Trophoblast cell (in vitro differentiated cells and primary cell): ENCODE measurements around the gene PPL.
"Not testable (repeated sequence)": the region's sequence is repeated elsewhere in the genome, so short reads cannot be mapped to it uniquely, and the experiment has no call there.

Source experiments
- DNase-seq, 2 donors: peaks; one replicate each; pipeline ENCODE4 v3.0.0-alpha.2; 2016
- H2AFZ ChIP-seq: 2 replicates; pipeline ENCODE4 v1.6.1; 2013; ENCODE audit warnings: low read length, moderate library complexity, mild to moderate bottlenecking; ENCODE audit not compliant: insufficient read depth, poor library complexity
- H2AK5ac ChIP-seq: 2 replicates; pipeline ENCODE4 v1.6.1; 2013; ENCODE audit warnings: mild to moderate bottlenecking, low read length
- H2BK120ac ChIP-seq: 2 replicates; pipeline ENCODE4 v1.6.1; 2013; ENCODE audit warnings: low read length, mild to moderate bottlenecking, moderate library complexity; ENCODE audit not compliant: insufficient read depth, poor library complexity
- H2BK12ac ChIP-seq: 2 replicates; pipeline ENCODE4 v1.6.1; 2013; ENCODE audit warnings: mild to moderate bottlenecking, low read length, moderate library complexity
- H2BK5ac ChIP-seq: 2 replicates; pipeline ENCODE4 v1.6.1; 2013; ENCODE audit warnings: low read length, low read depth, moderate library complexity, mild to moderate bottlenecking; ENCODE audit not compliant: poor library complexity
- H3K14ac ChIP-seq: 2 replicates; pipeline ENCODE4 v1.6.1; 2013; ENCODE audit warnings: mild to moderate bottlenecking, low read length
- H3K18ac ChIP-seq: 2 replicates; pipeline ENCODE4 v1.6.1; 2013; ENCODE audit warnings: mild to moderate bottlenecking, low read length
- H3K23ac ChIP-seq: 2 replicates; pipeline ENCODE4 v1.6.1; 2013; ENCODE audit warnings: low read length
- H3K27ac ChIP-seq: 2 replicates; pipeline ENCODE4 v1.5.1; 2013; ENCODE audit warnings: low read depth, mild to moderate bottlenecking, inconsistent platforms, low read length, moderate library complexity
- H3K27me3 ChIP-seq: 2 replicates; pipeline ENCODE4 v1.6.1; 2013; ENCODE audit warnings: inconsistent platforms, mild to moderate bottlenecking, low read length, moderate library complexity; ENCODE audit not compliant: insufficient read depth
- H3K36me3 ChIP-seq, 2 experiments: 1 replicate in 1 of 2; 2 replicates in 1 of 2; pipeline ENCODE4 v1.6.1; 2013; ENCODE audit warnings: low read length in 2 of 2, mild to moderate bottlenecking in 2 of 2, moderate library complexity in 1 of 2; ENCODE audit not compliant: insufficient read depth in 2 of 2, control insufficient read depth in 1 of 2
- H3K4ac ChIP-seq: 2 replicates; pipeline ENCODE4 v1.6.1; 2013; ENCODE audit warnings: low read depth, mild to moderate bottlenecking, low read length, moderate library complexity
- H3K4me1 ChIP-seq, 2 experiments: 1 replicate in 1 of 2; 2 replicates in 1 of 2; pipeline ENCODE4 v1.6.1; 2013; ENCODE audit warnings: low read length in 2 of 2, mild to moderate bottlenecking in 2 of 2, moderate library complexity in 1 of 2; ENCODE audit not compliant: insufficient read depth in 2 of 2, control insufficient read depth in 1 of 2
- H3K4me2 ChIP-seq: 2 replicates; pipeline ENCODE4 v1.6.1; 2013; ENCODE audit warnings: inconsistent platforms, mild to moderate bottlenecking, low read length, moderate library complexity
- H3K4me3 ChIP-seq: 2 replicates; pipeline ENCODE4 v1.5.1; 2013; ENCODE audit warnings: mild to moderate bottlenecking, low read depth, low read length, inconsistent platforms
- H3K79me1 ChIP-seq: one replicate; pipeline ENCODE4 v1.6.1; 2013; ENCODE audit warnings: low read length
- H3K79me2 ChIP-seq: 2 replicates; pipeline ENCODE4 v1.6.1; 2013; ENCODE audit warnings: low read length, mild to moderate bottlenecking; ENCODE audit not compliant: control insufficient read depth, insufficient read depth, poor library complexity
- H3K9ac ChIP-seq: 2 replicates; pipeline ENCODE4 v1.6.1; 2013; ENCODE audit warnings: mild to moderate bottlenecking, low read length
- H3K9me3 ChIP-seq: 2 replicates; pipeline ENCODE4 v1.6.1; 2013; ENCODE audit warnings: low read depth, mild to moderate bottlenecking, control low read depth, inconsistent platforms, low read length; ENCODE audit not compliant: insufficient read depth
- H4K12ac ChIP-seq: 2 replicates; pipeline ENCODE4 v1.6.1; 2013; ENCODE audit warnings: low read depth, mild to moderate bottlenecking, low read length, moderate library complexity
- H4K8ac ChIP-seq: 2 replicates; pipeline ENCODE4 v1.6.1; 2013; ENCODE audit warnings: low read depth, mild to moderate bottlenecking, low read length, moderate library complexity
- H4K91ac ChIP-seq: one replicate; pipeline ENCODE4 v1.6.1; 2013; ENCODE audit warnings: low read depth, mild to moderate bottlenecking, low read length, moderate library complexity
- WGBS: extraction: QIAGEN DNeasy Blood & Tissue Kit; methylation state at CpG from one replicate; pipeline ENCODE4 v1.1.7; 2013; ENCODE audit warnings: missing lambda C conversion rate; ENCODE audit not compliant: insufficient read length, insufficient coverage; ENCODE audit errors: extremely low coverage; 5-methylcytosine and 5-hydroxymethylcytosine counted together

The PPL gene

DNA sequence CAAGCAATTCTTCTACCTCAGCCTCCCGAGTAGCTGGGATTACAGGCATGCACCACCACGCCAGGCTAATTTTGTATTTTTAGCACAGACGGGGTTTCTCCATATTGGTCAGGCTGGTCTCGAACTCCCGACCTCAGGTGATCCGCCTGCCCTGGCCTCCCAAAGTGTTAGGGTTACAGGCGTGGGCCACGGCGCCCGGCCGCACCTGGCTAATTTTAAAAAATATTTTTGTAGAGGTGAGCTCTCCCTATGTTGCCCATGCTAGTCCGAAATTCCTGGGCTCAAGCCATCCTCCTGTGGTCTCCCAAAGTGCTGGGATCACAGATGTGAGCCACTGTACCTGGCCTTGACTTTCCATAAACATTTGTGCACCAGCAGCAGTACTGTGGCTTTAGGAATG lies 31.3 kb upstream of the PPL start:
- not testable (repeated sequence) for H3K23ac ChIP-seq, H3K4me3 ChIP-seq

DNA sequence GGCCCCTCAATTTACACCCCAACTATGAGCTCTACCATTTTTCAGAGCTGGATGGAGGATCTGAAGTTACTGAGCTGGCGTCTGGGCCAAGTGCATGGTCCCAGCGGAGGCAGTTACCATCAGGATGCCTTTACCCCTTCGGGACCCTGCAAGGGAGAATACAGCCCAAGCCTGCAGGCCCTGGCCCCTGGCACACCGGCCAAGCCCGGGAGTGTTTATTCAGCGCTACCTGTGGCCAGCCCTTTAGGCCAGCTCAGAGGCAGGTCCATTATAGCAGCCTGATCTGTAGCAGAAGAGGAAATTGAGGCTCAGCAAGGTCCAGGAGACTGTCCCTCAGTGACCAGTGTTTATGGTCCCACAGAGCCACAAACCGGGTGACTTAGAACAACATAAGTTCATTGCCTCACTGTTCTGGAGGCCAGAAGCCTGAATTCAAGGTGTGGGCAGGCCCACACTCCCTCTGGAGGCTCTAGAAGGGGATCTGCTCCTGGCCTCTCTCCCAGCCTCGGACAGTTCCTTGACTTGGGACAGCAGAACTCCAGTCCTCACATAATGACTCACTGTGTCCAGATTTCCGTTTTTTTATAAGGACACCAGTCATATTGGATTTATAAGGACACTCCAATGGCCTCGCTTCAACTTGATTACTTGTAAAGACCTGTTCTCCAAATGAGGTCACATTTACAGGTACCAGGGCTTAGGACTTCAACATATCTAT lies 29.9 kb upstream of the PPL start:
- no peak overlapping the region for H3K18ac ChIP-seq
- H3K9ac ChIP-seq: peak overlapping the region; percentile 14
- WGBS: no CpG with 5 or more reads among the region's 10 CpGs
- no peak overlapping the region for H3K14ac ChIP-seq
- H2AFZ ChIP-seq: no peak overlapping the region
- H3K4me3 ChIP-seq: no peak overlapping the region
- H4K12ac ChIP-seq: no peak overlapping the region
- no peak overlapping the region for H2BK5ac ChIP-seq
- H3K79me1 ChIP-seq: no peaks in the 10 kb centered on the region
- no peak overlapping the region for H3K27ac ChIP-seq
- H2AK5ac ChIP-seq: no peak overlapping the region
- no peaks in the 10 kb centered on the region for H3K79me2 ChIP-seq
- H4K8ac ChIP-seq: no peak overlapping the region
- no peak overlapping the region for H4K91ac ChIP-seq
- H3K36me3 ChIP-seq: no peaks in the 10 kb centered on the region
- H3K4me1 ChIP-seq: peaks cover 0 to 4% of the 10 kb centered on the region in 2 experiments
- H3K27me3 ChIP-seq: no peaks in the 10 kb centered on the region
- H2BK120ac ChIP-seq: no peak overlapping the region
- DNase-seq: no peak
- H3K4ac ChIP-seq: no peak overlapping the region
- no peak overlapping the region for H3K4me2 ChIP-seq
- H3K9me3 ChIP-seq: no peaks in the 10 kb centered on the region
- no peak overlapping the region for H2BK12ac ChIP-seq
- no peak overlapping the region for H3K23ac ChIP-seq

More for the DNA sequence above, 31.3 kb upstream of the PPL start:
- H3K14ac ChIP-seq, H2AK5ac ChIP-seq, H4K12ac ChIP-seq, H3K4me2 ChIP-seq, H4K8ac ChIP-seq, H3K18ac ChIP-seq, H3K79me2 ChIP-seq, H3K36me3 ChIP-seq, H2BK5ac ChIP-seq, H4K91ac ChIP-seq, H3K4ac ChIP-seq, H3K27me3 ChIP-seq, H2BK120ac ChIP-seq, H3K27ac ChIP-seq, H2AFZ ChIP-seq, H3K9ac ChIP-seq, H3K9me3 ChIP-seq, H3K79me1 ChIP-seq, H2BK12ac ChIP-seq, H3K4me1 ChIP-seq, DNase-seq: not testable (repeated sequence)
- WGBS: no CpG with 5 or more reads among the region's 12 CpGs

DNA sequence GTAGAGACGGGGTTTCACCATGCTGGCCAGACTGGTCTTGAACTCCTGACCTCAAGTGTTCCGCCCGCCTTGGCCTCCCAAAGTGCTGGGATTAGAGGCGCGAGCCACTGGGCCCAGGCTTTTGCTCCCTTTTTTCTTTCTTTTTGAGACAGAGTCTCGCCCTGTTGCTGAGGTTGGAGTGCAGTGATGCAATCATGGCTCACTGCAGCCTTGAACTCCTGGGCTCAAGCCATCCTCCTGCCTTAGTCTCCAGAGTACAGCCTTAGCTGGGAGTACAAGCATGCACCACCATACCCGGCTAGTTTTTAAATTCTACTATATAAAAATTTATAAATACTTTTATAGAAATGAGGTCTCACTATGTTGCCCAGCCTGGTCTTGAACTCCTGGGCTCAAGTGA lies 26.6 kb upstream of the PPL start:
- H2AK5ac ChIP-seq, H2BK5ac ChIP-seq, H4K12ac ChIP-seq, H2BK12ac ChIP-seq, H4K8ac ChIP-seq, H3K18ac ChIP-seq, H2BK120ac ChIP-seq, H2AFZ ChIP-seq, H4K91ac ChIP-seq, H3K79me1 ChIP-seq, H3K4ac ChIP-seq, H3K27me3 ChIP-seq, H3K4me2 ChIP-seq, H3K36me3 ChIP-seq, H3K27ac ChIP-seq, H3K9me3 ChIP-seq, H3K4me1 ChIP-seq, H3K4me3 ChIP-seq, DNase-seq, H3K14ac ChIP-seq, H3K9ac ChIP-seq, H3K79me2 ChIP-seq, H3K23ac ChIP-seq: not testable (repeated sequence)
- WGBS: no CpG with 5 or more reads among the region's 7 CpGs

DNA sequence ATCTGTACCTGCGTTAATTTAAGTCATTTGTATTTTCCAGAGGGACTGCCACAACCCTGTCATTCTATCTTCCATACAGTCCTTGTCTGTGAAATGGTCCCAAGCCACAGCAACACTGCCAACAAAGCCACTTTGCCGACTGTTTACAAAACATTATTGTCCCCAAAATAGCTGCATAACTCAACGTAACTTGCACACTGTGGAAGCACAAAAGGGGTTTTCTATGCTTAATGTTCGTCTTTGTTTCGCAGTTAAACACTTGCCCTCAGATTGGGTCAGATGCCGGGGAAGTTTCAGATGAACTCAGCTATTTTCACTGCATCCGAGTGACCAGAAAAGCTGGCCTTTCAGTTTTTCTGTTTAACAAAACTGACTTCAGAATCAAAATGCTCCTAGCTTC lies 25.8 kb upstream of the PPL start:
- H3K4me1 ChIP-seq: peaks cover 3 to 5% of the 10 kb centered on the region in 2 experiments
- no peaks in the 10 kb centered on the region for H3K9me3 ChIP-seq
- no peaks in the 10 kb centered on the region for H3K79me1 ChIP-seq
- no peak overlapping the region for H3K18ac ChIP-seq
- H2AK5ac ChIP-seq: no peak overlapping the region
- H3K36me3 ChIP-seq: no peaks in the 10 kb centered on the region
- H4K8ac ChIP-seq: no peak overlapping the region
- H3K4me3 ChIP-seq: no peak overlapping the region
- no peak overlapping the region for H3K4me2 ChIP-seq
- H2BK120ac ChIP-seq: no peak overlapping the region
- no CpG with 5 or more reads among the region's 7 CpGs for WGBS
- no peaks in the 10 kb centered on the region for H3K79me2 ChIP-seq
- H3K23ac ChIP-seq: no peak overlapping the region
- H3K27ac ChIP-seq: no peak overlapping the region
- no peak overlapping the region for H2AFZ ChIP-seq
- no peak overlapping the region for H3K14ac ChIP-seq
- no peaks in the 10 kb centered on the region for H3K27me3 ChIP-seq
- H2BK5ac ChIP-seq: no peak overlapping the region
- H3K9ac ChIP-seq: no peak overlapping the region
- DNase-seq: no peak
- no peak overlapping the region for H2BK12ac ChIP-seq
- no peak overlapping the region for H4K91ac ChIP-seq
- H3K4ac ChIP-seq: no peak overlapping the region
- no peak overlapping the region for H4K12ac ChIP-seq
